Activated naive CD8-positive, alpha-beta T cell treated with anti-CD3 and anti-CD28 coated beads, Interleukin-2, amount 10 ng/mL, durations not matched to agents 7 days and 5 days (primary cell): ENCODE data around the gene CD96. TPM values are rescaled to one million over a fixed set of nuclear protein-coding genes. Genes with fewer than 3 reads are reported as not detected.
"Not testable (repeated sequence)": the region's sequence is repeated elsewhere in the genome, so short reads cannot be mapped to it uniquely, and the experiment has no call there.

Source experiments
- ATAC-seq: fragments of 150-1000 bp; cut with Tn5 transposase; one replicate; pipeline ENCODE4 v1.10.0; 2021; ENCODE audit warnings: low read depth, moderate library complexity
- POLR2A ChIA-PET: fragments of 350-600 bp; sonication (Branson Sonifier 250); formaldehyde crosslinking; loops from one replicate; lab custom pipeline; 2021; ENCODE audit warnings: antibody characterized with exemption; lab: Charles Lee
- DNase-seq: peaks from one replicate; pipeline ENCODE4 v3.0.0; 2021
- H3K27ac Mint-ChIP-seq: one replicate; pipeline ENCODE4 v1.8.0; 2022; ENCODE audit warnings: mild to moderate bottlenecking, mixed read lengths
- H3K27me3 Mint-ChIP-seq: one replicate; pipeline ENCODE4 v1.8.0; 2022; ENCODE audit warnings: mild to moderate bottlenecking, moderate library complexity, mixed read lengths
- H3K36me3 Mint-ChIP-seq: one replicate; pipeline ENCODE4 v1.8.0; 2021; ENCODE audit warnings: mild to moderate bottlenecking, mixed read lengths
- H3K4me1 Mint-ChIP-seq: one replicate; pipeline ENCODE4 v1.8.0; 2021; ENCODE audit warnings: mixed read lengths
- H3K4me3 Mint-ChIP-seq: one replicate; pipeline ENCODE4 v1.8.0; 2022; ENCODE audit warnings: mild to moderate bottlenecking, moderate library complexity, mixed read lengths
- H3K9me3 Mint-ChIP-seq: one replicate; pipeline ENCODE4 v1.8.0; 2021; ENCODE audit warnings: mixed read lengths
- total RNA-seq, 2 experiments: library from RNA; stranded (reverse); gene quantifications; one replicate each; pipeline ENCODE4 v1.2.3, GENCODE V29; 2021

CD96 gene
- 100 to 1,000 TPM; 375 to 379 TPM for total RNA-seq

GRCh38 chr3:111541911-111542483 lies at the start of gene CD96:
TSS of gene CD96 (plus strand) at chr3:111542197. CDS start at chr3:111542249, 52 bp downstream.
- H3K27ac Mint-ChIP-seq = peak within 1 kb of the TSS; percentile 94
- peak within 1 kb of the TSS; percentile 96 for H3K4me3 Mint-ChIP-seq
- no peaks in the 10 kb centered on the region for H3K27me3 Mint-ChIP-seq
- H3K36me3 Mint-ChIP-seq = peaks cover 38% of the 10 kb centered on the region
- H3K9me3 Mint-ChIP-seq = no peaks in the 10 kb centered on the region
- peaks cover 46% of the 10 kb centered on the region for H3K4me1 Mint-ChIP-seq
- peak; percentile 71 for ATAC-seq
- POLR2A ChIA-PET = interaction anchor here (0.8 to 5.9 kb wide), 9 partner anchors 65 to 437 kb away, joined by 3 to 49 read pairs (median 4); partner anchors contain the start of gene ABHD10
- peak; percentile 45 for DNase-seq

GRCh38 chr3:111493276-111493675 lies 48.7 kb upstream of the CD96 start:
- Mint-ChIP-seq H3K27me3 (no peaks in the 10 kb centered on the region), H3K4me1 (no peaks in the 10 kb centered on the region), H3K27ac (no peak overlapping the region), H3K4me3 (no peak overlapping the region), H3K9me3 (peaks cover 7% of the 10 kb centered on the region), H3K36me3 (no peaks in the 10 kb centered on the region)
- DNase-seq = no peak
- ATAC-seq = no peak
- POLR2A ChIA-PET = no interaction called here

GRCh38 chr3:111496894-111497559 lies 45.0 kb upstream of the CD96 start:
- Mint-ChIP-seq H3K27me3 (no peaks in the 10 kb centered on the region), H3K36me3 (no peaks in the 10 kb centered on the region), H3K9me3 (peaks cover 4% of the 10 kb centered on the region), H3K4me3 (no peak overlapping the region), H3K4me1 (no peaks in the 10 kb centered on the region), H3K27ac (no peak overlapping the region)
- DNase-seq (no peak), ATAC-seq (no peak)
- POLR2A ChIA-PET = no interaction called here

GRCh38 chr3:111498022-111498421 lies 44.0 kb upstream of the CD96 start:
- Mint-ChIP-seq H3K36me3 (no peaks in the 10 kb centered on the region), H3K4me3 (no peak overlapping the region), H3K27ac (no peak overlapping the region), H3K27me3 (no peaks in the 10 kb centered on the region), H3K4me1 (no peaks in the 10 kb centered on the region), H3K9me3 (peaks cover 5% of the 10 kb centered on the region)
- ATAC-seq = no peak
- no peak for DNase-seq
- POLR2A ChIA-PET = no interaction called here

GRCh38 chr3:111506435-111506834 lies 35.6 kb upstream of the CD96 start:
- no peak overlapping the region for H3K4me3 Mint-ChIP-seq
- H3K4me1 Mint-ChIP-seq = no peaks in the 10 kb centered on the region
- POLR2A ChIA-PET = no interaction called here
- H3K9me3 Mint-ChIP-seq = peaks cover 5% of the 10 kb centered on the region
- no peaks in the 10 kb centered on the region for H3K27me3 Mint-ChIP-seq
- DNase-seq = no peak
- H3K27ac Mint-ChIP-seq = no peak overlapping the region
- peaks cover 3% of the 10 kb centered on the region for H3K36me3 Mint-ChIP-seq
- ATAC-seq = no peak

GRCh38 chr3:111509308-111509707 lies 32.7 kb upstream of the CD96 start:
- ATAC-seq = no peak
- H3K4me1 Mint-ChIP-seq = no peaks in the 10 kb centered on the region
- no peak overlapping the region for H3K4me3 Mint-ChIP-seq
- POLR2A ChIA-PET = no interaction called here
- H3K36me3 Mint-ChIP-seq = peaks cover 3% of the 10 kb centered on the region
- peaks cover 3% of the 10 kb centered on the region for H3K9me3 Mint-ChIP-seq
- no peak for DNase-seq
- no peak overlapping the region for H3K27ac Mint-ChIP-seq
- no peaks in the 10 kb centered on the region for H3K27me3 Mint-ChIP-seq

- no peak overlapping the region for H3K27ac Mint-ChIP-seq
- no peaks in the 10 kb centered on the region for H3K27me3 Mint-ChIP-seq
- POLR2A ChIA-PET = no interaction called here
- no peak for DNase-seq
- no peak for ATAC-seq
- H3K4me1 Mint-ChIP-seq = no peaks in the 10 kb centered on the region
- H3K9me3 Mint-ChIP-seq = no peaks in the 10 kb centered on the region
- H3K4me3 Mint-ChIP-seq = no peak overlapping the region
- no peaks in the 10 kb centered on the region for H3K36me3 Mint-ChIP-seq
These were observed 24.2 kb upstream of the CD96 start for GRCh38 chr3:111517801-111518200.

GRCh38 chr3:111519178-111519855 lies 22.7 kb upstream of the CD96 start:
- Mint-ChIP-seq H3K4me1 (no peaks in the 10 kb centered on the region), H3K27me3 (no peaks in the 10 kb centered on the region), H3K27ac (no peak overlapping the region), H3K9me3 (peaks cover 2% of the 10 kb centered on the region), H3K36me3 (no peaks in the 10 kb centered on the region), H3K4me3 (no peak overlapping the region)
- ATAC-seq (no peak), DNase-seq (no peak)
- POLR2A ChIA-PET = no interaction called here

- no peak overlapping the region for H3K27ac Mint-ChIP-seq
- POLR2A ChIA-PET = no interaction called here
These were observed 20.1 kb upstream of the CD96 start for GRCh38 chr3:111521891-111522290.

GRCh38 chr3:111524486-111524885 lies 17.5 kb upstream of the CD96 start:
- H3K4me1 Mint-ChIP-seq, DNase-seq, POLR2A ChIA-PET, H3K27ac Mint-ChIP-seq, ATAC-seq, H3K36me3 Mint-ChIP-seq, H3K27me3 Mint-ChIP-seq, H3K4me3 Mint-ChIP-seq, H3K9me3 Mint-ChIP-seq: not testable (repeated sequence)

More at GRCh38 chr3:111521891-111522290, 20.1 kb upstream of the CD96 start:
- no peaks in the 10 kb centered on the region for H3K36me3 Mint-ChIP-seq
- no peaks in the 10 kb centered on the region for H3K4me1 Mint-ChIP-seq
- ATAC-seq = no peak
- no peak for DNase-seq
- H3K9me3 Mint-ChIP-seq = peaks cover 2% of the 10 kb centered on the region
- H3K4me3 Mint-ChIP-seq = no peak overlapping the region
- no peaks in the 10 kb centered on the region for H3K27me3 Mint-ChIP-seq

GRCh38 chr3:111531446-111531845 lies 10.6 kb upstream of the CD96 start:
- Mint-ChIP-seq H3K4me3 (no peak overlapping the region), H3K4me1 (peaks cover 6% of the 10 kb centered on the region), H3K9me3 (peaks cover 4% of the 10 kb centered on the region), H3K36me3 (peaks cover 2% of the 10 kb centered on the region), H3K27ac (no peak overlapping the region), H3K27me3 (no peaks in the 10 kb centered on the region)
- DNase-seq (no peak), ATAC-seq (no peak)
- POLR2A ChIA-PET = no interaction called here

- DNase-seq (no peak), ATAC-seq (no peak)
- Mint-ChIP-seq H3K4me3 (no peak overlapping the region), H3K27ac (no peak overlapping the region), H3K9me3 (peaks cover 4% of the 10 kb centered on the region), H3K4me1 (peaks cover 20% of the 10 kb centered on the region), H3K27me3 (no peaks in the 10 kb centered on the region), H3K36me3 (peaks cover 11% of the 10 kb centered on the region)
- POLR2A ChIA-PET = no interaction called here
These were observed 7.3 kb upstream of the CD96 start for GRCh38 chr3:111534701-111535100.

GRCh38 chr3:111538111-111538510 lies 3.9 kb upstream of the CD96 start:
- Mint-ChIP-seq H3K4me3 (peak overlapping the region; percentile 69), H3K27ac (peak overlapping the region; percentile 89), H3K36me3 (peaks cover 13% of the 10 kb centered on the region), H3K9me3 (no peaks in the 10 kb centered on the region), H3K4me1 (peaks cover 31% of the 10 kb centered on the region), H3K27me3 (no peaks in the 10 kb centered on the region)
- POLR2A ChIA-PET = interaction anchor here (0.7 kb wide), 1 partner anchor 227 kb away, joined by 3 read pairs; no protein-coding TSS in a partner anchor
- ATAC-seq (no peak), DNase-seq (no peak)
